Measurements from ENCODE around the gene ZNF23.

Gene ZNF23

DNA sequence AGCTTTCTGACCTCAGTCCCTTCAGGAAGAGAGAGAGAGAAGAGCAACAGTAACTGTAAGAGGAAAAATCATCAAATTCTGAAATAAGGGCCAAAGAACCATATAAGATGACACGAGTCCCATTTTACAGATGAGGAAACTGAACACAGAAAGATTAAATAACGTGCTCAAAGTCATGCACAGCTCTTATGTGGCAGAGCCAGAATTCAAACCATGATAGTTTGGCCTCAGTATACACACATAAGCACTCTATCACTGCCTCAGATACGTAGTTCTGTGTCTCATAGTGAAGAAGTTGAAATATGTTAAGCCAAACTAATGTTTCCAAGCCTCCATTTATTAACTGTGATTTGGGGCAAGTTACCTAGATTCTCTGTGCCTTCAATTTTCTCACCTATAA, 29.0 kb upstream of the ZNF23 start:
- no peak for DNase-seq (ENCODE audit: low spot score)
- H3K27me3 ChIP-seq (ENCODE audit: insufficient read depth, poor library complexity, severe bottlenecking) = no peaks in the 10 kb centered on the region
- TF ChIP-seq, protein P1, sequence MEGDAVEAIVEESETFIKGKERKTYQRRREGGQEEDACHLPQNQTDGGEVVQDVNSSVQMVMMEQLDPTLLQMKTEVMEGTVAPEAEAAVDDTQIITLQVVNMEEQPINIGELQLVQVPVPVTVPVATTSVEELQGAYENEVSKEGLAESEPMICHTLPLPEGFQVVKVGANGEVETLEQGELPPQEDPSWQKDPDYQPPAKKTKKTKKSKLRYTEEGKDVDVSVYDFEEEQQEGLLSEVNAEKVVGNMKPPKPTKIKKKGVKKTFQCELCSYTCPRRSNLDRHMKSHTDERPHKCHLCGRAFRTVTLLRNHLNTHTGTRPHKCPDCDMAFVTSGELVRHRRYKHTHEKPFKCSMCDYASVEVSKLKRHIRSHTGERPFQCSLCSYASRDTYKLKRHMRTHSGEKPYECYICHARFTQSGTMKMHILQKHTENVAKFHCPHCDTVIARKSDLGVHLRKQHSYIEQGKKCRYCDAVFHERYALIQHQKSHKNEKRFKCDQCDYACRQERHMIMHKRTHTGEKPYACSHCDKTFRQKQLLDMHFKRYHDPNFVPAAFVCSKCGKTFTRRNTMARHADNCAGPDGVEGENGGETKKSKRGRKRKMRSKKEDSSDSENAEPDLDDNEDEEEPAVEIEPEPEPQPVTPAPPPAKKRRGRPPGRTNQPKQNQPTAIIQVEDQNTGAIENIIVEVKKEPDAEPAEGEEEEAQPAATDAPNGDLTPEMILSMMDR (IDR thresholded peaks at IDR 0.05; ENCODE audit: poor library complexity, severe bottlenecking) = no peak
- H3K9me3 ChIP-seq (ENCODE audit: severe bottlenecking) = no peaks in the 10 kb centered on the region
- H3K4me3 ChIP-seq (ENCODE audit: severe bottlenecking) = no peak overlapping the region
- no peak overlapping the region for H3K27ac ChIP-seq (ENCODE audit: poor library complexity, severe bottlenecking)
- no peaks in the 10 kb centered on the region for H3K4me1 ChIP-seq (ENCODE audit: insufficient read depth, poor library complexity, severe bottlenecking)
- no peak for ATAC-seq (ENCODE audit: low read depth)
- H3K36me3 ChIP-seq (ENCODE audit: low read depth) = no peaks in the 10 kb centered on the region

DNA sequence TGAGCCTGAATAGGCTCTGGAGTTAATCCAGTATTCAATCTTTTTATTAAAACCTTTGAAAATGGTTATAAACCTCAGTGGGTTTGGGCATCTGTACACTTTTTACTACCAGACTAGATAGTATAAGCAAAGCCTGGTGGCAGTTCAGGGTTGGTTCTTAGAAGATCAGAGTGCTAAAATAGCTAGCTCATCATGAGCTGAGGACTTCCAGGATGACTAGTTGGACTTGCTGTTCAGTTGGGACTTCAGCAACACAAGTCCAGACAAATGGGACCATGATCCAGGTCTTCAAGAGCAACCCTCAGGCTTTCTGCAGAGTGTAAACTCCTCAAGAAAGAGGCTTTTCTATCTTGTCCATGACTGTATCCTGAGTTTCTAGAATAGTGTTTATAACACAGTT, 28.3 kb upstream of the ZNF23 start:
- H3K27me3 ChIP-seq (ENCODE audit: insufficient read depth, poor library complexity, severe bottlenecking) = no peaks in the 10 kb centered on the region
- ATAC-seq (ENCODE audit: low read depth) = no peak

DNA sequence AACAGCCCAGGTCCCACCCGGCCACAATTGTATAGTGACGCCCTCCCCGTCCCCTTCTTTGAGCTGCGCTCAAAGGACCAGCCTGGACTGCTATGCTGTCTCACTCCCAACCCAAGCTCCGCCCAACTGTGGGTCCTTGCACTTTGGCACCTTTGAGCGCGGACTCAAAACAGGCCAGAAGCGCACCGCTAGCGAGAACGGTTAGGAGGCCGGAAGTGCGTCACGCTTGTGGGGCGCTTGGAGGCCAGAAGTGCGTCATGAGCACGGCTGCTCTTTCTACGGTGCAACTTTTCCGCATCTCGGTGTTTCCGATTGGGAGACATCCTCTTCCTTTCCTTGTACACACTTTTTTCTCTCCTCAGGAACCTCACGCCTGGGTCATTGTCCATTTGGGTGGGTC, 27.1 kb upstream of the ZNF23 start, which contains the start of gene ZNF19:
Gene ZNF19, minus strand, starts transcription at position 203 of the 400 bp plus-strand sequence. CDS start 7,210 bp downstream, outside the sequence.
- DNase-seq (ENCODE audit: low spot score) (no peak), ATAC-seq (ENCODE audit: low read depth) (no peak)
- no peak within 1 kb of the TSS for H3K27ac ChIP-seq (ENCODE audit: poor library complexity, severe bottlenecking)
- peaks cover 4% of the 10 kb centered on the region for H3K4me1 ChIP-seq (ENCODE audit: insufficient read depth, poor library complexity, severe bottlenecking)
- H3K36me3 ChIP-seq (ENCODE audit: low read depth) = no peaks in the 10 kb centered on the region
- H3K9me3 ChIP-seq (ENCODE audit: severe bottlenecking) = no peaks in the 10 kb centered on the region
- no peak within 1 kb of the TSS for H3K4me3 ChIP-seq (ENCODE audit: severe bottlenecking)
- TF ChIP-seq, protein P1 (IDR thresholded peaks at IDR 0.05; ENCODE audit: poor library complexity, severe bottlenecking) = no peak
- H3K27me3 ChIP-seq (ENCODE audit: insufficient read depth, poor library complexity, severe bottlenecking) = no peaks in the 10 kb centered on the region

More for the DNA sequence above, 28.3 kb upstream of the ZNF23 start:
- TF ChIP-seq, protein P1 (IDR thresholded peaks at IDR 0.05; ENCODE audit: poor library complexity, severe bottlenecking) = no peak
- Histone ChIP-seq H3K36me3 (ENCODE audit: low read depth) (no peaks in the 10 kb centered on the region), H3K27ac (ENCODE audit: poor library complexity, severe bottlenecking) (no peak overlapping the region), H3K4me3 (ENCODE audit: severe bottlenecking) (no peak overlapping the region), H3K4me1 (ENCODE audit: insufficient read depth, poor library complexity, severe bottlenecking) (no peaks in the 10 kb centered on the region), H3K9me3 (ENCODE audit: severe bottlenecking) (no peaks in the 10 kb centered on the region)
- DNase-seq (ENCODE audit: low spot score) = no peak

DNA sequence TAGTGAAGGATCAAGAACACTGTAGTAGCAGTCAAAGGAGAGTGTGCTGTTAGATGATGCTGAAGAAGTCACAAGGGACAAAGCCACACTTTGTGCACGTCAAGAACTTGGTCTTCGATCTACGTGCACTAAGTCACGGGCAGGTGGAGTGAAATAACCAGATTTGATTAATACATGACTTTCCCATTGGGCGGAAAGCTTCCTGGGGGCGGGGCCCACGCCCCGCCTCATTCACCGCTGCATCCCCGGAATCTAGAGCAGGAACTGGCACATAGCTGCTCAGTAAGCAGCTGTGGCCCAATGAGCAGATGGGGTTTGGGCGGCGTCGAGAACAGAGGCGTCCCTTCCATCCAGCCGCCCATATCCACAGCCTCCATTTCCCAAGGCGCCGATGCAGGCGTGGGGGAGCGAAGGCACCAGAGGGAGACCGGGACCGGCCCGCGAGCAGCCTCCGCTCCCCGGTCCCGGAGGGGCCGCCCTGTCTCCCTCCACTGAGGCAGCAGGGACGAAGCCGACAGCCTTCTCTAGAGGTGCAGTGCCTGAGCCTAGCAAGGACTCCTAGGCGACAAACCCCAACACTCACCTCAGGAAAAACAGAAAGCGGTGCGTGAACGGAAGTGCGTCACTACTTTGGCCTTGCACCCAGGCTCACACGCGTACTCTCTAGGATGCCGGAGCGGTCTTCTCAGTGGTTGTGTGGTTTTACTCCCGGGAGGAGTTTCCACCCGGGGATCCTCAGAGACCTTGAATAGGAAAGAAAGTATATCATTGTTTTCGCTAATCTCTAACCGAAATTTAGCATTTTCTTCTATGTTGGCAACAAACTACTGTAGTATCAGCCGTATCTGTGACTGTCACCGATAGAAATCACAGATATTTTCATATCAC, 22.2 kb upstream of the ZNF23 start:
- Histone ChIP-seq H3K27ac (ENCODE audit: poor library complexity, severe bottlenecking) (peak overlapping the region; percentile 57), H3K4me1 (ENCODE audit: insufficient read depth, poor library complexity, severe bottlenecking) (peaks cover 8% of the 10 kb centered on the region), H3K9me3 (ENCODE audit: severe bottlenecking) (no peaks in the 10 kb centered on the region), H3K36me3 (ENCODE audit: low read depth) (no peaks in the 10 kb centered on the region), H3K27me3 (ENCODE audit: insufficient read depth, poor library complexity, severe bottlenecking) (no peaks in the 10 kb centered on the region), H3K4me3 (ENCODE audit: severe bottlenecking) (peak overlapping the region; percentile 85)
- ATAC-seq (ENCODE audit: low read depth) (peak; percentile 95), DNase-seq (ENCODE audit: low spot score) (peak; percentile 81)
- TF ChIP-seq, protein P1 (IDR thresholded peaks at IDR 0.05; ENCODE audit: poor library complexity, severe bottlenecking) = no peak

DNA sequence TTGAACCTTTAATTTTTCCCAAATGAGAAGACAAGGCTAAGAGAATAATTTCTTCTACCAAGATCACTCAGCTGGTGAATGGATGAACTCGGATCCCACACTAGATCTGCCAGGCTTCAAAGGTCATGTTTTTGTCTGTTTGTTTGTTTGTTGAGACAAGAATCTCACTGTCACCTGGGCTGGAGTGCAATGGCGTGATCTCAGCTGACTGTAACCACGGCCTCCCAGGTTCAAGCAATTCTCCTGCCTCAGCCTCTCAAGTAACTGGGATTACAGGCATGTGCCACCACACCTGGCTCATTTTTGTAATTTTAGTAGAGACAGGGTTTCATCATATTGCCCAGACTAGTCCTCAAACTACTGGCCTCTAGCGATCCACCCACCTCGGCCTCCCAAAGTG, 20.5 kb upstream of the ZNF23 start:
- Histone ChIP-seq H3K4me3 (ENCODE audit: severe bottlenecking) (no peak overlapping the region), H3K9me3 (ENCODE audit: severe bottlenecking) (no peaks in the 10 kb centered on the region), H3K27me3 (ENCODE audit: insufficient read depth, poor library complexity, severe bottlenecking) (no peaks in the 10 kb centered on the region), H3K27ac (ENCODE audit: poor library complexity, severe bottlenecking) (no peak overlapping the region), H3K36me3 (ENCODE audit: low read depth) (peaks cover 3% of the 10 kb centered on the region; the same call in 1 of the 2 replicates), H3K4me1 (ENCODE audit: insufficient read depth, poor library complexity, severe bottlenecking) (peaks cover 8% of the 10 kb centered on the region)
- ATAC-seq (ENCODE audit: low read depth) (no peak), DNase-seq (ENCODE audit: low spot score) (no peak)
- TF ChIP-seq, protein P1 (IDR thresholded peaks at IDR 0.05; ENCODE audit: poor library complexity, severe bottlenecking) = no peak

Data from RWPE2 (cell line).